Colon (tissue), 2 donors: ENCODE data around the gene GET4.
"Not testable (repeated sequence)": the region's sequence is repeated elsewhere in the genome, so short reads cannot be mapped to it uniquely, and the experiment has no call there.

Source experiments
- FAIRE-seq: peaks from 2 replicates; lab custom pipeline; 2012; peaks lifted over from hg19 to GRCh38; lab: Jason Lieb, UNC
- donor health status: control.
- donor health status: control.

GET4 gene

GRCh38 chr7:871900-872537, 4.3 kb upstream of the GET4 start:
- FAIRE-seq, result no peak

- not testable (repeated sequence) for FAIRE-seq
Observed at GRCh38 chr7:872685-873084, 3.7 kb upstream of the GET4 start.

- FAIRE-seq, result no peak
Observed at GRCh38 chr7:873367-874002, 2.9 kb upstream of the GET4 start.

GRCh38 chr7:874031-874749, 2.2 kb upstream of the GET4 start:
- no peak for FAIRE-seq

GRCh38 chr7:875051-875450, 1.3 kb upstream of the GET4 start:
- no peak for FAIRE-seq

GRCh38 chr7:875476-876076, 778 bp upstream of the GET4 start:
- FAIRE-seq, result no peak

DNA sequence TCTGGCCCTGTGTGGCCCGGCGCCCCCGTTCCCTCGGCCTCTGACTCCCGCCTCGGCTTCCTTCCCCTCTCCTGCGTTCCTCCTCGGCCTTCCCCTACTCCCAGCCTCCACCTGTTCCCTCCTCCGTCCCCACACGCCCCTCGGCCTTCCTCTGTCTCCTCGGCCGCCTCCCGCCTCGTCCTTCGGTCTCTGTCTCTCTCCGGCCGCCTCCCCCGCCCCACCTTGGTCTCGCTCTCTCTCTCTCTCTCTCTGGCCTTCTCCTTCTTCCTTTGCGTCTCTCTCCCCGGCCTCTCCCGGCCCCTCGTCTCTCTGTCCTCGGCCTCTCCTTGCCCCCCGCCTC, 588 bp downstream of the GET4 start:
- FAIRE-seq, result no peak

DNA sequence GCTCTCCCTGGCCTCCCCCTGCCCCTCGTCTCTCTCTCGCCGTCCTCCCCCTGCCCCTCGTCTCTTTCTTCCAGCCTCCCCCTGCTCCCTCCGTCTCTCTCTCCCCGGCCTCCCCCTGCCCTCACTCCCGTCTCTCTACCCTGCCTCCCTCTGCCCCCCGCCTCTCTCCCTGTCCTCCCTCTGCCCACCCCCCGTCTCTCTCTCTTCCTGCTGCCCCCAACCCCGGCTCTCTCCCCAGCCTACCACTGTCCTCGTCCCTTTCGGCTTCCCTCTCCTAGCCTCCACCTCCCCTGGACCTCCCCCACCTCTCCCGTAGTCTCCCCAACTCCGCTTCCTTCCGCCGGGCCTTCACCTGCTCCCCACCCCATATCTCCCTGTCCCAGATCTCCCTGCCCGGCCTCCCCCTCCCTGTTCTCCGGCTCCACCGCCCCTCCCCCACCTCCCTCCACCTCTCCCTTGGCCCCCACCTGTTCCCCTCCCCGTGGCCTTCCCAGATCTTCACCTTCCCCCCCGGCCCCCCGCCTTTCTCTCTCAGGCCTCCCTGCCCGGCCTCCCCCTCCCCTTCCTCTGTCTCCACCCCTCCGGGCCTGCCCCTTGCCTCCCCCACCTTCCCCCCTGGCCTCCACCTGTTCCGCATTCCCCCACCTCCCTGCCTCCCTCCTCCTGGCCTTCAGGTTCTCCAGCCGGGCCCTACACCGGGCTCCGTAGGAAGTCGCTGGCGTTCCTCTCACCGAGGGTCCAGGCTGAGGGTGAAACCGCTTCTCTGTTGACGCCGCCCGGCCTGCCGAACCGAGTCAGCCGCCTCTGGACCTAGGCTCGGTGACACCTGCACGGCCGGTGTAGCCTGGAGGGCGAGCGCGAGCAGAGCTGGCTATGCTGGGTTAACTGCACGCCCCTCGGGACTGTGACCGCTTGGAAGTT, 1.2 kb downstream of the GET4 start:
- no peak for FAIRE-seq

GRCh38 chr7:879093-879492, 2.7 kb downstream of the GET4 start:
- FAIRE-seq, result no peak

GRCh38 chr7:879706-880105, 3.4 kb downstream of the GET4 start:
- no peak for FAIRE-seq

GRCh38 chr7:880450-880849, 4.1 kb downstream of the GET4 start:
- FAIRE-seq, result no peak

DNA sequence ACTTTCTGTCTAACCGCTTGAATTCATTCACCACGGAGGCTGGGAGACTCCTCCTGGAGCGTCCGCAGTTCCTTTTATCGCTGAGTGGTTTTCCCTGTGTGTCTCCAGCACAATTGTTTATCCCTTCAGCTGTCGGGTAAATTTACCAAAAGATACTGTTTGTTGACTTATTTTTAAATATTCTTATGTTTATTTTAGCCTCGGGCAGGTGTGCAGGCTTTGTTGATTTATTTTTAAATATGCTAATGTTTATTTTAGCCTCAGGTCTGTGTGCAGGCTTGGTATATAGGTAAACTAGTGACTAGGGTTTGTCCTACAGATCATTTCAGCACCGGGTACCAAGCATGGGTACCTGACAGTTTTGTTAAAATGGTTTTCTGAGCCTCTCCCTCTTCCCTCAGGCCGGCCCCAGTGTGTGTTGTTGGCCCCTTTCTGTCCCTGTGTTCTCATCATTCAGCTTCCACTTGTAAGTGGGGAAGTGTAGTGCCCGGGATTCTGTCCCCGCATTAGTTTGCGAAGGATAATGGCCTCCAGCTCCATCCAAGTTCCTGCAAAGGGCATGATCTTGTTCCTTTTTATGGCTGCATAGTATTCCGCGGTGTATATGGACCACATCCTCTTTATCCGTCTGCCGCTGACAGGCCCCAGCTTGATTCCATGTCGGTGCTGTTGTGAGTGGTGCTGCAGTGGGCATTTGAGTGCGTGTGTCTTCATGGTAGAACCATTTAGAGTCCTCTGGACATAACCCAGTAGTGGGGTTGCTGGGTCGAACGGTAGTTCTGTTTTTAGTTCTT, 5.3 kb downstream of the GET4 start:
- no peak for FAIRE-seq

DNA sequence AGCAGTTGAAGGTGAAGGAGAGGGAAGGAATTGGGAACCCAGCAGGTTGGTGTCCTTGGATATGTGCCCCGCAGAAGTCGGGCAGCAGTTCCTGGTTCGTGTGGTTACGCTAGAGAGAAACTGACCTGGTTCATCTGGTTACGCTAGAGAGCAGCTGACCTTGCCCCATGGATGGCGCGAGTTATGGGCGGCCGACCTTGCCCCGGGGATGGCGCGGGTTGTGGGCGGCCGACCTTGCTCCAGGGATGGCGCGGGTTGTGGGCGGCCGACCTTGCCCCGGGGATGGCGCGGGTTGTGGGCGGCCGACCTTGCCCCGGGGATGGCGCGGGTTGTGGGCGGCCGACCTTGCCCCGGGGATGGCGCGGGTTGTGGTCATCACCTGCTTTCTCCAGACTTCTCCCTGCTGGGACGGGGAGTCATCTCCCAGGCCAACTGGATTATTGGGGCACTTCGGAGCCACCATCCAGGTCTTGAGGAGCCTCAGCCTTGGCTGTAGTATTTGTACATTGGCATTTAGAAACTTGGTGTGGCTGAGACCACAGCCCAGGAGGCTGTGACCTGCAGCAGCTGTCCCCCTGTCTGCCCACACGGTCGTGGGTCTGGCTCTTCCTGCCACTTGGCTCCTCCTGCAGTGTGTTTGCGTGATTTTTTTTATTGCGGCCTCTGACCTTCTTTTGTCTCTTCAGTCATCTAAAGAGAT, 6.1 kb downstream of the GET4 start:
- FAIRE-seq, result no peak

GRCh38 chr7:883055-884021, 7.0 kb downstream of the GET4 start:
- FAIRE-seq, result no peak

- FAIRE-seq, result no peak
Observed at GRCh38 chr7:884191-885003, 8.0 kb downstream of the GET4 start.

- FAIRE-seq, result no peak
Observed at GRCh38 chr7:885261-885892, 9.0 kb downstream of the GET4 start.

DNA sequence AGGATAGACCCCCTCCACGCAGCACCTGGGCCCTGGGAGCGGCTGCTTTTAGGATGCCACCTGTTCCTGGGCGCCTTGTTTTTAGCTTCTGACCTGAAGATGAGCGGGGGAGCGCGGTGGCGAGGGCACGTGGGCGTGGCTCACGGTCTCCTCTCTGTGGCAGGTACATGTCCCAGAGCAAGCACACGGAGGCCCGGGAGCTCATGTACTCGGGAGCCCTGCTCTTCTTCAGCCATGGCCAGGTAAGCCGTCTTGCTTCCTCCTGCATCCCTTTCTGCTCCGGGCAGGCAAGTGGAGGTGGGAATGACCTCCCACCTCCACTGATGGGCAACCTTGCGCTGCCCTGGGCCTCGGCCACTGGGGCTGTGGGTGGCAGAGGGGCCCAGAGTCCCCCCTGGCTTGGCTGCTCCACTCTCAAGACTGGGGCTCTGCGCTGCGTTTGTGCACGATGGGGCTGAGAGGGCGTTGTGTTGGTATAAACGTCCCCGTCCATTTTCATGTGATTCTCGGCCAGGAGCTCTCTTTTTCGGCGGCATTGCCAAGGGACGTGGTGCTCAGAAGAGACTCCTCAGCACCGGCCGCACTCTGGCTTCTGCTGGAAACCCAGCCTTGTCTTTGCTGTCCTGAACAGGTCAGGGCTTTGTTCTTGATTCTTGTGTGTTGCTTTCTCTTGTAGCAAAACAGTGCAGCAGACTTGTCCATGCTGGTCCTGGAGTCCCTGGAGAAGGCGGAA, 9.7 kb downstream of the GET4 start:
- FAIRE-seq, result no peak
